Ishikawa (cell line): ENCODE measurements around the gene BUD13.

Source experiments
- CEBPB ChIP-seq: IDR thresholded peaks from 2 replicates; pipeline ENCODE4 v1.6.1; 2012
- CREB1 ChIP-seq: IDR thresholded peaks from 2 replicates; pipeline ENCODE4 v1.6.1; 2012; ENCODE audit warnings: low read depth
- EGR1 ChIP-seq: IDR thresholded peaks from 2 replicates; pipeline ENCODE4 v1.6.1; 2012
- EP300 ChIP-seq: IDR thresholded peaks from 2 replicates; pipeline ENCODE4 v1.6.1; 2012; ENCODE audit warnings: borderline replicate concordance
- FOXM1 ChIP-seq: IDR thresholded peaks from 2 replicates; pipeline ENCODE4 v1.6.1; 2012; ENCODE audit warnings: low read depth, borderline replicate concordance
- MAX ChIP-seq: IDR thresholded peaks from 2 replicates; pipeline ENCODE4 v1.6.1; 2012
- NFIC ChIP-seq: IDR thresholded peaks from 2 replicates; pipeline ENCODE4 v1.6.1; 2012
- RAD21 ChIP-seq: IDR thresholded peaks from 2 replicates; pipeline ENCODE4 v1.6.1; 2012; ENCODE audit warnings: low read depth
- REST ChIP-seq: IDR thresholded peaks from 2 replicates; pipeline ENCODE4 v1.6.1; 2012; ENCODE audit warnings: low read depth, mild to moderate bottlenecking
- TCF12 ChIP-seq: IDR thresholded peaks from 2 replicates; pipeline ENCODE4 v1.6.1; 2012; ENCODE audit warnings: low read depth
- TEAD4 ChIP-seq: IDR thresholded peaks from 2 replicates; pipeline ENCODE4 v1.6.1; 2012
- USF1 ChIP-seq: IDR thresholded peaks from 2 replicates; pipeline ENCODE4 v1.6.1; 2012
- YY1 ChIP-seq: IDR thresholded peaks from 2 replicates; pipeline ENCODE4 v1.6.1; 2012; ENCODE audit warnings: low read depth

GRCh38 chr11:116797816-116798215, 25.0 kb upstream of the BUD13 start:
- TF ChIP-seq REST (no peak), YY1 (no peak), MAX (no peak), NFIC (no peak), EP300 (no peak), EGR1 (no peak), CREB1 (no peak), FOXM1 (no peak), TCF12 (no peak), CEBPB (no peak), RAD21 (no peak), USF1 (no peak), TEAD4 (no peak)
